GM21367 (cell line): ENCODE results near the gene IKBIP.
"Not testable (repeated sequence)": the region's sequence is repeated elsewhere in the genome, so short reads cannot be mapped to it uniquely, and the experiment has no call there.

Source experiments
- ATAC-seq: cut with Tn5 transposase; IDR thresholded peaks from one replicate; pipeline ENCODE4 v1.9.1; 2021; ENCODE audit not compliant: unreplicated experiment

Gene IKBIP

DNA sequence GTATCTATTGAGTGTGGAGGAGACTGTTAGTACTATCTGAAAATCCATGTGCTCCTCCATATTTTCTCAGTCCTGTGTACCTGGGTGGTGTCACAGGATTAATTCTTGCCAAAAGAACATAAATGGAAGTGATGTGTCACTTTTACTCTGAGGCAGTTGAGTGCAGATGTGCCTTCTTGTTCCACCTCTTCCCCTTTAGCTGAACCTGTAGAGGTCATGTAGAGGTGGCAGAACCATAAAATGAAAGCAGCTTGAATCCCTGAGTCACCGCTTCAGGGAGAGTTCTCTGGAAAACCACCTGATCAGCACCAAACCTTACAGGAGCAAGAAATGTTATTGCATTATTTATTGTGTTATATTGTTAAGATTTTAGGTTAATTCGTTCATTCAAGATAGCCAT lies 65.8 kb downstream of the IKBIP start:
- no peak for ATAC-seq

DNA sequence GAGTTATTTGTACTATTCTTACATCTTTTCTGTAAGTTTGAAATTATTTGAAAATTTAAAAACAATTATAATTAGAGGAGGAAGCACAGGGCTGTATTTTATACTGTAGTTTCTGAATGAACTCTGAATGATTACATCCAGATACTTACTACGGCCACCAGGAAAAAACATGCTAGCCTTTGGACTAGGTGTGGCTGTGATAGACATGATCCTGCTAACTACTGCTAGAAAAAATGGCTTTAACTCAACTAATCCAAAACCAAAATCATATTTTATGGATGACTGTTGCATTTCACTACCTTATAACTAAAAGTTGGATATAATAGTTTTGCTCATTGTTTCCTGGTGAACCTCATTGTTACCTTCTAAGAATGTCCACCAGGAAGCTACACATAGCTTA lies 66.2 kb downstream of the IKBIP start:
- no peak for ATAC-seq

DNA sequence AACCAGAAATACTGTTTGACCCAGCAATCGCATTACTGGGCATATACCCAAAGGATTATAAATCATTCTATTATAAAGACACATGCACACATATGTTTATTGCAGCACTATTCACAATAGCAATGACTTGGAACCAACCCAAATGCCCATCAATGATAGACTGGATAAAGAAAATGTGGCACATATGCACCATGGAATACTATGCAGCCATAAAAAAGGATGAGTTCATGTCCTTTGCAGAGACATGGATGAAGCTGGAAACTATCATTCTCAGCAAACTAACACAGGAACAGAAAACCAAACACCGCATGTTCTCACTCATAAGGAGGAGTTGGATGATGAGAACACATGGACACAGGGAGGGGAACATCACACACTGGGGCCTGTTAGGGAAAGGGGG lies 67.8 kb downstream of the IKBIP start:
- ATAC-seq: not testable (repeated sequence)

DNA sequence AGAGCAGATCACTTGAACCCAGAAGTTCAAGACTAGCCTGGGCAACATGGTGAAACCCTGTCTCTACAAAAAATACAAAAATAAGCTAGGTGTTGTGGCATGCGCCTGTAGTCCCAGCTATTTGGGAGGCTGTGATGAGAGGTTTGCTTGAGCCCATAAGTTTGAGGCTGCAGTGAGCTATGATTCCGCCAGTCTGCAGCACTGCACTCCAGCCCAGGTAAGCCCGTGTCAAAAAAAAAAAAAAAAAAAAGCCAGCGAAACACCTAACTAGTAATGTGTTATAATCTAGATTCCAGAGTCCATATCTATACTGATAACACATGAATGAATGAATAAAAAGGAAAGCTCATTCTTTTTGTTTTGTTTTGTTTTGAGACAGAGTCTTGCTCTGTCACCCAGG lies 69.6 kb downstream of the IKBIP start:
- no peak for ATAC-seq
